HG03565 (cell line): ENCODE measurements around the gene PPFIA2.
"Not testable (repeated sequence)": the region's sequence is repeated elsewhere in the genome, so short reads cannot be mapped to it uniquely, and the experiment has no call there.

ENCODE experiments used
- ATAC-seq: cut with Tn5 transposase; IDR thresholded peaks from one replicate; pipeline ENCODE4 v1.9.1; 2021; ENCODE audit warnings: mild to moderate bottlenecking, moderate library complexity; ENCODE audit not compliant: unreplicated experiment

Gene PPFIA2

GRCh38 chr12:81670759-81671158, 88.4 kb downstream of the PPFIA2 start:
- ATAC-seq = no peak

GRCh38 chr12:81668475-81668874, 90.7 kb downstream of the PPFIA2 start:
- ATAC-seq = peak; percentile 97

GRCh38 chr12:81659310-81659709, 99.8 kb downstream of the PPFIA2 start:
- ATAC-seq = not testable (repeated sequence)

- ATAC-seq = peak; percentile 73
These were observed 114.6 kb downstream of the PPFIA2 start for GRCh38 chr12:81644503-81644902.

- ATAC-seq = no peak
These were observed 120.0 kb downstream of the PPFIA2 start for GRCh38 chr12:81639196-81639595.

- ATAC-seq = no peak
These were observed 126.0 kb downstream of the PPFIA2 start for GRCh38 chr12:81633127-81633526.

- ATAC-seq = no peak
These were observed 131.6 kb downstream of the PPFIA2 start for GRCh38 chr12:81627336-81628189.

GRCh38 chr12:81626406-81626805, 132.7 kb downstream of the PPFIA2 start:
- ATAC-seq = no peak

GRCh38 chr12:81617915-81618314, 141.2 kb downstream of the PPFIA2 start:
- no peak for ATAC-seq

- no peak for ATAC-seq
These were observed 144.0 kb downstream of the PPFIA2 start for GRCh38 chr12:81615026-81615588.

- peak; percentile 72 for ATAC-seq
These were observed 147.9 kb downstream of the PPFIA2 start for GRCh38 chr12:81610955-81611889.

- no peak for ATAC-seq
These were observed 161.1 kb downstream of the PPFIA2 start for GRCh38 chr12:81597928-81598604.

- ATAC-seq = no peak
These were observed 162.6 kb downstream of the PPFIA2 start for GRCh38 chr12:81596558-81596957.

- ATAC-seq = no peak
These were observed 167.9 kb downstream of the PPFIA2 start for GRCh38 chr12:81591256-81591655.

GRCh38 chr12:81590703-81591102, 168.4 kb downstream of the PPFIA2 start:
- ATAC-seq = not testable (repeated sequence)

- peak; percentile 43 for ATAC-seq
These were observed 170.7 kb downstream of the PPFIA2 start for GRCh38 chr12:81588235-81589008.

GRCh38 chr12:81585787-81586186, 173.4 kb downstream of the PPFIA2 start:
- ATAC-seq = no peak

- no peak for ATAC-seq
These were observed 185.9 kb downstream of the PPFIA2 start for GRCh38 chr12:81573228-81573627.

GRCh38 chr12:81572411-81572810, 186.7 kb downstream of the PPFIA2 start:
- ATAC-seq = no peak

GRCh38 chr12:81570234-81570633, 188.9 kb downstream of the PPFIA2 start:
- no peak for ATAC-seq
